Activated T-cell treated with anti-CD3 and anti-CD28 coated beads for 48 hours (primary cell): ENCODE measurements around the gene GSE1.

ENCODE experiments used
- DNase-seq: peaks from one replicate; pipeline ENCODE4 v3.0.0-alpha.2; 2020; ENCODE audit warnings: low read depth

GSE1 gene

GRCh38 chr16:85634747-85635544 is 21.8 kb downstream of the GSE1 start:
- no peak for DNase-seq

- DNase-seq: no peak
Measured at GRCh38 chr16:85635545-85636140, 22.5 kb downstream of the GSE1 start.

- DNase-seq: no peak
Measured at GRCh38 chr16:85636234-85636812, 23.2 kb downstream of the GSE1 start.

- DNase-seq: no peak
Measured at GRCh38 chr16:85637061-85637807, 24.1 kb downstream of the GSE1 start.

- no peak for DNase-seq
Measured at GRCh38 chr16:85637808-85638647, 24.9 kb downstream of the GSE1 start.

GRCh38 chr16:85638695-85639409 is 25.7 kb downstream of the GSE1 start:
- DNase-seq: no peak

- DNase-seq: no peak
Measured at GRCh38 chr16:85639529-85640253, 26.6 kb downstream of the GSE1 start.

- DNase-seq: no peak
Measured at GRCh38 chr16:85640254-85640558, 27.1 kb downstream of the GSE1 start.

- DNase-seq: no peak
Measured at GRCh38 chr16:85640585-85640984, 27.5 kb downstream of the GSE1 start.

- DNase-seq: no peak
Measured at GRCh38 chr16:85641305-85641704, 28.2 kb downstream of the GSE1 start.

GRCh38 chr16:85641776-85642176 is 28.7 kb downstream of the GSE1 start:
- no peak for DNase-seq

GRCh38 chr16:85642762-85643358 is 29.7 kb downstream of the GSE1 start:
- DNase-seq: no peak

GRCh38 chr16:85643631-85644030 is 30.5 kb downstream of the GSE1 start:
- no peak for DNase-seq

- DNase-seq: no peak
Measured at GRCh38 chr16:85644093-85644712, 31.1 kb downstream of the GSE1 start.

GRCh38 chr16:85645021-85645589 is 32.0 kb downstream of the GSE1 start:
- DNase-seq: no peak

GRCh38 chr16:85646358-85646907 is 33.3 kb downstream of the GSE1 start:
- DNase-seq: no peak

GRCh38 chr16:85646976-85647375 is 33.9 kb downstream of the GSE1 start:
- no peak for DNase-seq

GRCh38 chr16:85648070-85648714 is 35.1 kb downstream of the GSE1 start:
- DNase-seq: no peak

GRCh38 chr16:85648805-85649204 is 35.7 kb downstream of the GSE1 start:
- DNase-seq: no peak
